HS-27A (cell line): ENCODE results near the gene SRA1.
"Not testable (repeated sequence)": the region's sequence is repeated elsewhere in the genome, so short reads cannot be mapped to it uniquely, and the experiment has no call there.

Experiments used
- DNase-seq: peaks from one replicate; pipeline ENCODE4 v3.0.0-alpha.2; 2012; ENCODE audit warnings: low read depth, missing footprints

Gene SRA1

DNA sequence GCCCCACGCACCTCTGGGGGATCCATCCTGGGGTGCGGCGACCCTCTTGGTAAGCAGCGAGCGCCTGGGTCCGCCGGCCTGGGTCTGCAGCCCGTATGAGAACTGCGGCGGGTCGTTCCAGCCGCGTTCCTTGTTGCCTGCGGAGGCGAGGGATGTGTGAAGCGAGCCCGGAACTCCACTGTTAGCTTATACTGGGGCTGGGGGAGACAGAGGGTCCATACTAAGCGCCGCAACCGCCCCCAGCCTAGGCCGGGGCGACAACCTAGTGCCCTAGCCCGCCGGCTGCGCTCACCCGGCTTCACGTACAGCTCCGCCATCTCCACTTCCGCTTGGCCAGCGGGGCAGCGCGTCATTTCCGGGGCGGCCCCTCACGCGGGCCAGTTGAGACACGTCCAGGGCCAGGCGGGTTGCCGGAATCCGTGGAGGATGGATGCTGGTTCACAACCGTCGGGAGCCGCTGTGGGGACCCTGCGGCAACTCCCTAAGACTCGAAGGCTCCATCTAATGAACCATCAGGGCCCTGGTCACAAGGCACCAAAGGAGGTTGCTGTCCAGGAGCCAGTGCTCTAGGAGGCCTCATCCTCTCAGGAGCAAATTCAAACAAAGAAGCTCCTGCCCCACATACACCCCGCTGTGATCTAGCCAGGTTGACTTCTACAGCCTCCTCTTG, at the start of gene SRA1:
SRA1 (minus strand) TSS at position 338 of the 670 bp plus-strand sequence; CDS start at position 317, 21 bp downstream.
- peak; percentile 45 for DNase-seq

DNA sequence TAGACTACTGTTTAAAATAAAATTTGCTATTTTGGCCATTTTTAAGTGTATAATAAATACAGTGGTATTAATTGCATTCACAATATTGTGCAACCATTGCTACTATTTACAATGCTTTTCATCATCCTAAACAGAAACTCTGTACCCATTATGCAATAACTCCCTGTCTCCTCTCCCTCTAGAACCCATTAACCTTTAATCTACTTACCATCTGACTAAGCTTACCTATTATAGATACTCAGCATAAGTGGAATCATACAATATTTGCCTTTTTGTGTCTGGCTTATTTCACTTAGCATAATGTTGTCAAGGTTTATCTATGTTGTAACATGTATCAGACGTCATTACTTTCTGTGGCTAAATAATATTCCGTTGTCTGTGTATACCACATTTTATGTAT, 49.8 kb upstream of the SRA1 start:
- DNase-seq = no peak

- no peak for DNase-seq
Observed at GRCh38 chr5:140605879-140606278, 48.6 kb upstream of the SRA1 start.

DNA sequence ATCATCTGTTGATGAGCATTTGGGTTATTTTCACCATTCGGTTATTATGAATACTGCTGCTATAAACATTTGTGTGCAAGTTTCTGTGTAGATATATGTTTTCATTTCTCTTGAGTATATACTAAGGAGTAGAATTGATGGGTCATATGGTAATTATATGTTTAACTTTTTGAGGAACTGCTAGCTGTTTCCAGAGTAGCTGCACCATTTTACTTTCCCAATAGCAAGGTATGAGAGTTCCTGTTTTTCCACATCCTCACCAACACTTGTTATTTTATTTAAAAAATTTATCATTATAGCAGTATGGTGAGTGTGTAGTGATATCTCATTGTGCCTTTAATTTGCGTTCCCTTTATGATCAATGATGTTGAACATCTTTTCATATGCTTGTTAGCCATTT, 46.5 kb upstream of the SRA1 start:
- DNase-seq = no peak

DNA sequence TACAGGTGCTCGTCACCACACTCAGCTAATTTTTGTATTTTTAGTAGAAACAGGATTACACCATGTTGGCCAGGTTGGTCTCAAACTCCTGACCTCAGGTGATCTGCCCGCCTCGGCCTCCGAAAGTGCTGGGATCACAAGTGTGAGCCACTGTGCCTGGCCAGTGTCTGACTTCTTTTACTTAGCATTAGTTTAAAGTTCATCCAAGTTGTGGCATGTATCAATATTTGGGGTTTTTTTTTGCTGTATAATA, 46.1 kb upstream of the SRA1 start:
- DNase-seq = not testable (repeated sequence)

DNA sequence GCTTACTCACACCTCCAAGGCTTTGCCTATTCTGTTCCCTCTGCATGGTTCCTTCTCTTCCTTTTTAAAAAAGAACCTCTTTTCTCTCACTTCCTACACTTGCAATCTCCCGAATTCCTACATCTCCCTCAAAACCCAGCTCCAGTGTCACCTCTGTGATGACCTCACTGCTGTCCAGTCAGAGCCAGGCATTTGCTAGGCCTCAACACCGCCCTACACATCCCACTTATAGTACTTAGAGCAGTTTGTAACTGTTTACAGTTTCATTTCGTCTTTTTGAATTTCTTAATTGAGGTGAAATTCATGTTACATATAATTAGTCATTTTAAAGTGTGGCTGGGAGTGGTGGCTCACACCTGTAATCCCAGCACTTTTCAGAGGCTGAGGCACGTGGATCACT, 44.9 kb upstream of the SRA1 start:
- DNase-seq = no peak

GRCh38 chr5:140600096-140600495, 42.8 kb upstream of the SRA1 start:
- DNase-seq = no peak

- DNase-seq = no peak
Observed at GRCh38 chr5:140598836-140599235, 41.6 kb upstream of the SRA1 start.

- no peak for DNase-seq
Observed at GRCh38 chr5:140596321-140596741, 39.1 kb upstream of the SRA1 start.

DNA sequence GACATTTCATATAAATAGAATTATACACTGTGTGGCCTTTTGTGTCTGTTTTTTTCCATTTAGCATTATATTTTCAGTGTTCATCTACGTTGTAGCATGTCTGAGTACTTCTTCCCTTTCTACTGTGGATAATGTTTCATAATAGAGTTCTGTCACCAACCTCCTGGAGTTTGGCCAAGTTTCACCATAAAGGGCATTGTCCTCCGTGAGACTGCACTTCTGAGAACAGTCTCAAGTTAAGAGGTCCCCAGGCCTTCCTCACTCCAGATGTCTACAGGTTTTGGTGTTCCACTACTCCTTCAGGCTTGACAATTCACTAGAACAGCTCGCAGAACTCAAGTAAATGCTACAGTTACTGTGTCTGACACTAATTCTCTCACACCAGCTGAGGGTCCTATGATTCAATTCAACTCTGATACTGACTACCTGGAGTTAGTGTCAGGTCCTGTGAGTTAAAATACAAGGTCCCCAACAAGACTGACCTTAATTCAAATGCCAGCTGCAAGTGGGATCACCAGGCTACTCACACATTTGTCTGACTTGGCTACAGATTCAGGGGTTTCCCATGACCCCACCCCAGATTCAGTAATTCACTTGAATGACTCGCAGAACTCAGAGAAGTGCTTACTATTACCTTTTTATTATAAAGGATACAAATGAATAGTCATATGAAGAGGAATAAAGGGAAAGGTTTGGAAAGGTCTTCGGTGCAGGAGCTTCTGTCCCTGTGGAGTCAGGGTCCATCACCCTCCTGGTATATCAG, 38.4 kb upstream of the SRA1 start:
- DNase-seq = no peak

DNA sequence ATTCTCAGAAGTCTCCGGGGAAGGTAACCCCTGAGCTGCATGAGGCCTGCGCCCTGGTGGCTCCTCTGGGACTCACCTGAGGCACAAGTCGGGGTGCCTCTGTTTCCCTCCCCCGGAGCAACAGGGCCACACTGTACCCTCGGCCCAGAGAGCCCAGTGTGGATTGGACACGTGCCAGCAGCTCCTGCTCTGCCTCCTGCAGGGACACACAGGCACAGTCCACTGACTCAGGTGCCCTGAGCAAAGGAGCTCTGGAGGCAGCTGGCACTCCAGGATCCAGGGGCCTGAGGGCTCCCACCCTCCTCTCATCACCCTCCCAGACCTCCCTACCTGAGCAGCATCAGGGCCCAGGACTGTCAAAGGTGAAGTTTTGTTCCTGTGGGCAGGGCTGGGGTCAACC, 36.9 kb upstream of the SRA1 start:
- DNase-seq = no peak

DNA sequence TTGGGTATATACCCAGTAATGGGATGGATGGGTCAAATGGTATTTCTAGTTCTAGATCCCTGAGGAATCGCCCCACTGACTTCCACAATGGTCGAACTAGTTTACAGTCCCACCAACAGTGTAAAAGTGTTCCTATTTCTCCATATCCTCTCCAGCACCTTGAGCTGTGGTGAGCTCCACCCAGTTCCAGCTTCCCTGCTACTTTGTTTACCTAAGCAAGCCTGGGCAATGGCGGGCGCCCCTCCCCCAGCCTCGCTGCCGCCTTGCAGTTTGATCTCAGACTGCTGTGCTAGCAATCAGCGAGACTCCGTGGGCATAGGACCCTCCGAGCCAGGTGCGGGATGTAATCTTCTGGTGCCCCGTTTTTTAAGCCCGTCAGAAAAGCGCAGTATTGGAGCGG, 35.8 kb upstream of the SRA1 start:
- DNase-seq = not testable (repeated sequence)

DNA sequence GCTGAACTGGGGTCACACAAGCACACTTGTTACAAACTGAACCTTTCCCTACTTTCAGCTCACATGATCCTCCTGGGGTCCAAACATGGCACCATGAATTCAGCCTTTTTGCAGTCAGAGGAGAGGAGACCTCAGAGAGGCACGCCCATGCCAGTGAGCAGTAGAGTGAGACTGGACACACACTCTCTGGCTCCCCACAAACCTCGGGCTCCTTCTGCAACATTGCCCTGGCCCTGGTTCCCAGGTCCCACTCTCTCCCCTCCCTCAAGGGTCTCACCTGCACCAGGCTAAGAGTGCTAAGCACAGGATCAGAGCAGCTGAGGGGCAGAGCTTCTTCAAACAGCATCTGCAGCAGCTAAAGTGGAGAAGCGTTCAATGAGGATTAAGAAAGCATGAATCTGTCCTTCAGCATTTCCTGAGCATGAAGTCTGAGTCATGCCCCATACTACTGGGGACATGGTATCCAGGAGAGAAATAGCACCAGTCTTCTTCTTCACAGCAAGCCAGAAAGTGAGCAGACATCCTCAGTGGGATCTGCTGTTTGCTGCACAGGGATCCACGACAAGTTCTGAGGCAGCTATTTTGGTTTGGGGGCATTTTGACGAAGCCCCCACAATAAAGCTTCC, 34.6 kb upstream of the SRA1 start:
- DNase-seq = peak; percentile 23

GRCh38 chr5:140590861-140591260, 33.6 kb upstream of the SRA1 start:
- no peak for DNase-seq

GRCh38 chr5:140588311-140589070, 31.2 kb upstream of the SRA1 start:
- DNase-seq = no peak

DNA sequence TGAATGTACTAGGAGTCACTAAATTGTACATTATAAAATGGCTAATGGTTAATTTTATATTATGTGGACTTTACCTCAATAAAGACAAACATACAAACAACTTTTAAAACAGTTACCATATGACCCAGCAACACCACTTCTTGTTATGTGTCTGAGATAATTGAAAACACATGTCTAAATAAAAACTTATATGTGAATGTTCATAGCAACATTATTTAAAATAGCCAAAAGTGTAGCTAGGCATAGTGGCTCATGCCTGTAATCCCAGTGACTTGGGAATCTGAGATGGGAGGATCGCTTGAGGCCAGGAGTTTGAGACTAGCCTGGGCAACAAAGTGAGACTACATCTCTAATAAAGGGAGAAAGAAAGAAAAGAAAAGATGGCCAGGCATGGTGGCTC, 30.2 kb upstream of the SRA1 start:
- DNase-seq = no peak

GRCh38 chr5:140579188-140579747, 22.0 kb upstream of the SRA1 start:
- DNase-seq = not testable (repeated sequence)

GRCh38 chr5:140576776-140577201, 19.5 kb upstream of the SRA1 start:
- DNase-seq = no peak

DNA sequence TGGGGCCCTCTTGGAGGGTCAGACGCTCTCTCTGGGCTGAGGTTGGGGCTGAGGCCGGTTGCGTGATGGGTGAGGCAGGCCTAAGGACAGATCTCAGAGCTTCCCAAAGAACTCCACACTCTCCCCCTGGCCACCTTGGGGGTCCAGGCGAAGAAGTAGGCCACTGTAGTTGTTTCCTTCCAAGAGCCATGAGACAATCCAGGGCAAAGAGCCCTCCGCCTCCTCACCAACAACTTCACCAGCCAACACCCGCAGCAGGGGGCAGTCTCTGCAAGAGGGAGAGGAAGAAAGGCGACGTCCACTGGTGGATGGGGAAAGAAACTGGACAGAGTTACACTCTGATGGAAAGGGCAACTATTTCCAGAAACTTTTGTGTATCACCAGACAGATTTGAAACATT, 18.0 kb upstream of the SRA1 start:
- no peak for DNase-seq

GRCh38 chr5:140574165-140574564, 16.9 kb upstream of the SRA1 start:
- DNase-seq = no peak

GRCh38 chr5:140573683-140574082, 16.4 kb upstream of the SRA1 start:
- no peak for DNase-seq

DNA sequence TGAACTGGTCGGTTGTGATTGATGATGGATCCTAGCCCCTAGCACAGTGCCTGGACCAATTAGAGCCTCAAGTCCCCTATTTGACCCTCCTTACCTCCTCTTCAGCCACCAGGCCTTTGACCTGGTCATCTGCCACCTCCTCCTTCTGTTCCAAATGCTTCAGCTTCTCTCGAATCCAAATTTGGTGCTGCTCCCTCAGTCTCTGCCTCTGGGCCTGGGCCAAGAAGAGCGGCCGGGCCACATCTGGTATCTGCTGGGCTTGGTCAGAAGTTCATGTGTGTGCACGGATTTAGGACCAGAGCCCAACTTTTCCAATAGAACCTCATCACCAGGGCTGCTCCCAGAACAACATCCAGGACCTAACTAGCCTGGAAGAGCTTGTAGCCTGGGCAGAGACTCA, 13.8 kb upstream of the SRA1 start:
- no peak for DNase-seq
